ENCODE results near the gene NPHP1.

The NPHP1 gene

GRCh38 chr2:110153416-110153815 is 51.4 kb downstream of the NPHP1 start:
- Histone ChIP-seq H3K36me3 (ENCODE audit: insufficient read depth, low read length) (no peaks in the 10 kb centered on the region), H2AFZ (ENCODE audit: low read length) (no peak overlapping the region), H3K9me3 (ENCODE audit: insufficient read depth, low read depth, low read length) (peaks cover 10% of the 10 kb centered on the region; the same call in 1 of the 2 replicates), H3K79me2 (ENCODE audit: insufficient read depth, low read length) (no peaks in the 10 kb centered on the region), H3F3A (ENCODE audit: low read depth) (no peaks in the 10 kb centered on the region), H4K20me1 (ENCODE audit: insufficient read depth, low read length, poor library complexity, severe bottlenecking) (no peaks in the 10 kb centered on the region), H3K27me3 (ENCODE audit: insufficient read depth, low read length, poor library complexity, severe bottlenecking) (no peaks in the 10 kb centered on the region), H3K9me2 (replicated peaks; ENCODE audit: low read depth, low read length) (no peaks in the 10 kb centered on the region), H3K9ac (ENCODE audit: low read depth, low read length, poor library complexity, severe bottlenecking) (no peak overlapping the region), H3K4me2 (ENCODE audit: low read depth, low read length, poor library complexity, severe bottlenecking) (no peak overlapping the region), H3K4me3 (ENCODE audit: low read length, poor library complexity, severe bottlenecking) (no peak overlapping the region), H3K4me1 (ENCODE audit: insufficient read depth, low read length, poor library complexity, severe bottlenecking) (peaks cover 17% of the 10 kb centered on the region)
- no peak for TF ChIP-seq EZH2phosphoT487 (IDR thresholded peaks at IDR 0.05; ENCODE audit: borderline replicate concordance)
- no peak for TF ChIP-seq CTCF (conservative IDR thresholded peaks at IDR 0.05; ENCODE audit: low read length)

GRCh38 chr2:110152943-110153342 is 51.9 kb downstream of the NPHP1 start:
- no peaks in the 10 kb centered on the region for H3K36me3 ChIP-seq (ENCODE audit: insufficient read depth, low read length)
- no peak overlapping the region for H3K9ac ChIP-seq (ENCODE audit: low read depth, low read length, poor library complexity, severe bottlenecking)
- H3K9me3 ChIP-seq (ENCODE audit: insufficient read depth, low read depth, low read length): peaks cover 10% of the 10 kb centered on the region; the same call in 1 of the 2 replicates
- H3K79me2 ChIP-seq (ENCODE audit: insufficient read depth, low read length): no peaks in the 10 kb centered on the region
- no peaks in the 10 kb centered on the region for H3F3A ChIP-seq (ENCODE audit: low read depth)
- no peak overlapping the region for H3K4me3 ChIP-seq (ENCODE audit: low read length, poor library complexity, severe bottlenecking)
- TF ChIP-seq CTCF (conservative IDR thresholded peaks at IDR 0.05; ENCODE audit: low read length): no peak
- no peak for TF ChIP-seq EZH2phosphoT487 (IDR thresholded peaks at IDR 0.05; ENCODE audit: borderline replicate concordance)
- no peaks in the 10 kb centered on the region for H4K20me1 ChIP-seq (ENCODE audit: insufficient read depth, low read length, poor library complexity, severe bottlenecking)
- peaks cover 17% of the 10 kb centered on the region for H3K4me1 ChIP-seq (ENCODE audit: insufficient read depth, low read length, poor library complexity, severe bottlenecking)
- no peak overlapping the region for H3K4me2 ChIP-seq (ENCODE audit: low read depth, low read length, poor library complexity, severe bottlenecking)
- H2AFZ ChIP-seq (ENCODE audit: low read length): no peak overlapping the region
- no peaks in the 10 kb centered on the region for H3K9me2 ChIP-seq (replicated peaks; ENCODE audit: low read depth, low read length)
- H3K27me3 ChIP-seq (ENCODE audit: insufficient read depth, low read length, poor library complexity, severe bottlenecking): no peaks in the 10 kb centered on the region

- Histone ChIP-seq H3F3A (ENCODE audit: low read depth) (no peaks in the 10 kb centered on the region), H4K20me1 (ENCODE audit: insufficient read depth, low read length, poor library complexity, severe bottlenecking) (no peaks in the 10 kb centered on the region), H3K9me3 (ENCODE audit: insufficient read depth, low read depth, low read length) (peaks cover 3% of the 10 kb centered on the region; the same call in 1 of the 2 replicates), H3K27me3 (ENCODE audit: insufficient read depth, low read length, poor library complexity, severe bottlenecking) (no peaks in the 10 kb centered on the region), H3K4me2 (ENCODE audit: low read depth, low read length, poor library complexity, severe bottlenecking) (no peak overlapping the region), H3K9me2 (replicated peaks; ENCODE audit: low read depth, low read length) (no peaks in the 10 kb centered on the region), H2AFZ (ENCODE audit: low read length) (no peak overlapping the region; the same call in 1 of the 2 replicates), H3K79me2 (ENCODE audit: insufficient read depth, low read length) (no peaks in the 10 kb centered on the region), H3K9ac (ENCODE audit: low read depth, low read length, poor library complexity, severe bottlenecking) (no peak overlapping the region), H3K36me3 (ENCODE audit: insufficient read depth, low read length) (no peaks in the 10 kb centered on the region), H3K4me1 (ENCODE audit: insufficient read depth, low read length, poor library complexity, severe bottlenecking) (peaks cover 17% of the 10 kb centered on the region), H3K4me3 (ENCODE audit: low read length, poor library complexity, severe bottlenecking) (no peak overlapping the region)
- TF ChIP-seq CTCF (conservative IDR thresholded peaks at IDR 0.05; ENCODE audit: low read length): no peak
- TF ChIP-seq EZH2phosphoT487 (IDR thresholded peaks at IDR 0.05; ENCODE audit: borderline replicate concordance): no peak
These were observed 55.2 kb downstream of the NPHP1 start for GRCh38 chr2:110149330-110150220.
